ENCODE measurements around the gene MAPKBP1. TPM values are rescaled to one million over a fixed set of nuclear protein-coding genes. Genes with fewer than 3 reads are reported as not detected.

The MAPKBP1 gene
- total and polyA plus RNA-seq, 2 of the 13 experiments (the other 11 are each of a cell fraction or from before 2014, with no cell fraction given): 3.0 to 7.3 TPM

DNA sequence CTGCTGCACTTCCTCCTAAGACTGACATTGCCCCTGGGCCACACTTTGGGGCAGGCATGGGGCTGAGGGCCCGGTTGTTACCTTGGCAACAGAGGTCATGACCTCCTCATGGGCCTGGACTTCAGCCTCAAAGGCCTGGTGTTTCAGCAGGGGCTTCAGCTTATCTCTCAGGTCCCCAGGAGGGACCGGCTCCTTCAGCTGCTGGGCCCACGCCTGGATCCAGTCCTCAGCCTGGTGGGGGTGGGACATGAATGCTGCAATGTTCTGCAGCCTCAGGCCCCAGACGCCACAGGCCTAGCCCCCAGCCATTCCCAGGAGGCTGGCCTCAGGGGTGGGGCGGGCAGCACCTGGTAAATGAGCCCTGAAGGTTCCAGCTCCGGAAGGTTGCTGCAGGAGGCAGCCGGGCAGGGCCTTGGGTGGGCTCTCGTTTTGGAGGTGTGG, 92.0 kb downstream of the MAPKBP1 start (continued):
- TF ChIP-seq RXRA (CRISPR knock-in tag; IDR thresholded peaks at IDR 0.05) (peak; percentile 83), MYC (CRISPR knock-in tag; IDR thresholded peaks at IDR 0.05; ENCODE audit: borderline replicate concordance) (peak; percentile 19; the same call in 1 of the 2 replicates), ZNF768 (CRISPR knock-in tag; IDR thresholded peaks at IDR 0.05) (no peak), ZNF850 (CRISPR knock-in tag; conservative IDR thresholded peaks at IDR 0.05) (no peak), REPIN1 (CRISPR knock-in tag; IDR thresholded peaks at IDR 0.05; ENCODE audit: borderline replicate concordance, low read depth) (no peak), ZNF891 (CRISPR knock-in tag; IDR thresholded peaks at IDR 0.05) (no peak), ZNF17 (CRISPR knock-in tag; IDR thresholded peaks at IDR 0.05) (no peak), ZBTB7A (CRISPR knock-in tag; IDR thresholded peaks at IDR 0.05) (0 out of 2 replicates have a peak, but pooled peaks have one; percentile 41), ATM (IDR thresholded peaks at IDR 0.05; ENCODE audit: borderline replicate concordance) (no peak), ZNF598 (CRISPR knock-in tag; IDR thresholded peaks at IDR 0.05; ENCODE audit: borderline replicate concordance) (no peak), ZNF382 (CRISPR knock-in tag; IDR thresholded peaks at IDR 0.05; ENCODE audit: borderline replicate concordance) (no peak), SALL1 (CRISPR knock-in tag; IDR thresholded peaks at IDR 0.05) (no peak), NFKB2 (CRISPR knock-in tag; IDR thresholded peaks at IDR 0.05; ENCODE audit: borderline replicate concordance) (no peak), IKZF4 (CRISPR knock-in tag; IDR thresholded peaks at IDR 0.05; ENCODE audit: borderline replicate concordance, low read depth, not compliant biosample characterization) (no peak), JUND (CRISPR knock-in tag; IDR thresholded peaks at IDR 0.05) (no peak), ZBTB8A (CRISPR knock-in tag; IDR thresholded peaks at IDR 0.05; ENCODE audit: borderline replicate concordance, low read depth) (no peak)
- TF ChIP-seq, protein P1, sequence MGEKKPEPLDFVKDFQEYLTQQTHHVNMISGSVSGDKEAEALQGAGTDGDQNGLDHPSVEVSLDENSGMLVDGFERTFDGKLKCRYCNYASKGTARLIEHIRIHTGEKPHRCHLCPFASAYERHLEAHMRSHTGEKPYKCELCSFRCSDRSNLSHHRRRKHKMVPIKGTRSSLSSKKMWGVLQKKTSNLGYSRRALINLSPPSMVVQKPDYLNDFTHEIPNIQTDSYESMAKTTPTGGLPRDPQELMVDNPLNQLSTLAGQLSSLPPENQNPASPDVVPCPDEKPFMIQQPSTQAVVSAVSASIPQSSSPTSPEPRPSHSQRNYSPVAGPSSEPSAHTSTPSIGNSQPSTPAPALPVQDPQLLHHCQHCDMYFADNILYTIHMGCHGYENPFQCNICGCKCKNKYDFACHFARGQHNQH (CRISPR knock-in tag; IDR thresholded peaks at IDR 0.05): no peak
- TF ChIP-seq, protein P2, sequence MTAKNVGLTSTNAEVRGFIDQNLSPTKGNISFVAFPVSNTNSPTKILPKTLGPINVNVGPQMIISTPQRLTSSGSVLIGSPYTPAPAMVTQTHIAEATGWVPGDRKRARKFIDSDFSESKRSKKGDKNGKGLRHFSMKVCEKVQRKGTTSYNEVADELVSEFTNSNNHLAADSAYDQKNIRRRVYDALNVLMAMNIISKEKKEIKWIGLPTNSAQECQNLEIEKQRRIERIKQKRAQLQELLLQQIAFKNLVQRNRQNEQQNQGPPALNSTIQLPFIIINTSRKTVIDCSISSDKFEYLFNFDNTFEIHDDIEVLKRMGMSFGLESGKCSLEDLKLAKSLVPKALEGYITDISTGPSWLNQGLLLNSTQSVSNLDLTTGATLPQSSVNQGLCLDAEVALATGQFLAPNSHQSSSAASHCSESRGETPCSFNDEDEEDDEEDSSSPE (CRISPR knock-in tag; IDR thresholded peaks at IDR 0.05): no peak
- TF ChIP-seq, protein P3, sequence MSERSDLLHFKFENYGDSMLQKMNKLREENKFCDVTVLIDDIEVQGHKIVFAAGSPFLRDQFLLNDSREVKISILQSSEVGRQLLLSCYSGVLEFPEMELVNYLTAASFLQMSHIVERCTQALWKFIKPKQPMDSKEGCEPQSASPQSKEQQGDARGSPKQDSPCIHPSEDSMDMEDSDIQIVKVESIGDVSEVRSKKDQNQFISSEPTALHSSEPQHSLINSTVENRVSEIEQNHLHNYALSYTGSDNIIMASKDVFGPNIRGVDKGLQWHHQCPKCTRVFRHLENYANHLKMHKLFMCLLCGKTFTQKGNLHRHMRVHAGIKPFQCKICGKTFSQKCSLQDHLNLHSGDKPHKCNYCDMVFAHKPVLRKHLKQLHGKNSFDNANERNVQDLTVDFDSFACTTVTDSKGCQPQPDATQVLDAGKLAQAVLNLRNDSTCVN (CRISPR knock-in tag; IDR thresholded peaks at IDR 0.05; ENCODE audit: borderline replicate concordance): no peak
- TF ChIP-seq, protein P4, sequence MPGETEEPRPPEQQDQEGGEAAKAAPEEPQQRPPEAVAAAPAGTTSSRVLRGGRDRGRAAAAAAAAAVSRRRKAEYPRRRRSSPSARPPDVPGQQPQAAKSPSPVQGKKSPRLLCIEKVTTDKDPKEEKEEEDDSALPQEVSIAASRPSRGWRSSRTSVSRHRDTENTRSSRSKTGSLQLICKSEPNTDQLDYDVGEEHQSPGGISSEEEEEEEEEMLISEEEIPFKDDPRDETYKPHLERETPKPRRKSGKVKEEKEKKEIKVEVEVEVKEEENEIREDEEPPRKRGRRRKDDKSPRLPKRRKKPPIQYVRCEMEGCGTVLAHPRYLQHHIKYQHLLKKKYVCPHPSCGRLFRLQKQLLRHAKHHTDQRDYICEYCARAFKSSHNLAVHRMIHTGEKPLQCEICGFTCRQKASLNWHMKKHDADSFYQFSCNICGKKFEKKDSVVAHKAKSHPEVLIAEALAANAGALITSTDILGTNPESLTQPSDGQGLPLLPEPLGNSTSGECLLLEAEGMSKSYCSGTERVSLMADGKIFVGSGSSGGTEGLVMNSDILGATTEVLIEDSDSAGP (CRISPR knock-in tag; IDR thresholded peaks at IDR 0.05; ENCODE audit: borderline replicate concordance): no peak
- TF ChIP-seq, protein P5, sequence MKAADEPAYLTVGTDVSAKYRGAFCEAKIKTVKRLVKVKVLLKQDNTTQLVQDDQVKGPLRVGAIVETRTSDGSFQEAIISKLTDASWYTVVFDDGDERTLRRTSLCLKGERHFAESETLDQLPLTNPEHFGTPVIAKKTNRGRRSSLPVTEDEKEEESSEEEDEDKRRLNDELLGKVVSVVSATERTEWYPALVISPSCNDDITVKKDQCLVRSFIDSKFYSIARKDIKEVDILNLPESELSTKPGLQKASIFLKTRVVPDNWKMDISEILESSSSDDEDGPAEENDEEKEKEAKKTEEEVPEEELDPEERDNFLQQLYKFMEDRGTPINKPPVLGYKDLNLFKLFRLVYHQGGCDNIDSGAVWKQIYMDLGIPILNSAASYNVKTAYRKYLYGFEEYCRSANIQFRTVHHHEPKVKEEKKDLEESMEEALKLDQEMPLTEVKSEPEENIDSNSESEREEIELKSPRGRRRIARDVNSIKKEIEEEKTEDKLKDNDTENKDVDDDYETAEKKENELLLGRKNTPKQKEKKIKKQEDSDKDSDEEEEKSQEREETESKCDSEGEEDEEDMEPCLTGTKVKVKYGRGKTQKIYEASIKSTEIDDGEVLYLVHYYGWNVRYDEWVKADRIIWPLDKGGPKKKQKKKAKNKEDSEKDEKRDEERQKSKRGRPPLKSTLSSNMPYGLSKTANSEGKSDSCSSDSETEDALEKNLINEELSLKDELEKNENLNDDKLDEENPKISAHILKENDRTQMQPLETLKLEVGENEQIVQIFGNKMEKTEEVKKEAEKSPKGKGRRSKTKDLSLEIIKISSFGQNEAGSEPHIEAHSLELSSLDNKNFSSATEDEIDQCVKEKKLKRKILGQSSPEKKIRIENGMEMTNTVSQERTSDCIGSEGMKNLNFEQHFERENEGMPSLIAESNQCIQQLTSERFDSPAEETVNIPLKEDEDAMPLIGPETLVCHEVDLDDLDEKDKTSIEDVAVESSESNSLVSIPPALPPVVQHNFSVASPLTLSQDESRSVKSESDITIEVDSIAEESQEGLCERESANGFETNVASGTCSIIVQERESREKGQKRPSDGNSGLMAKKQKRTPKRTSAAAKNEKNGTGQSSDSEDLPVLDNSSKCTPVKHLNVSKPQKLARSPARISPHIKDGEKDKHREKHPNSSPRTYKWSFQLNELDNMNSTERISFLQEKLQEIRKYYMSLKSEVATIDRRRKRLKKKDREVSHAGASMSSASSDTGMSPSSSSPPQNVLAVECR (CRISPR knock-in tag; IDR thresholded peaks at IDR 0.05; ENCODE audit: borderline replicate concordance): peak; percentile 42; the same call in 1 of the 2 replicates
